Measurements from ENCODE around the gene EPHA4. TPM values are rescaled to one million over a fixed set of nuclear protein-coding genes. Genes with fewer than 3 reads are reported as not detected.
A peak's percentile ranks its signal among the peaks of the same experiment; 100 is the strongest.

The EPHA4 gene
- total and polyA plus RNA-seq, 9 donors, result 11.3 to 39.3 (median 24.9) TPM

DNA sequence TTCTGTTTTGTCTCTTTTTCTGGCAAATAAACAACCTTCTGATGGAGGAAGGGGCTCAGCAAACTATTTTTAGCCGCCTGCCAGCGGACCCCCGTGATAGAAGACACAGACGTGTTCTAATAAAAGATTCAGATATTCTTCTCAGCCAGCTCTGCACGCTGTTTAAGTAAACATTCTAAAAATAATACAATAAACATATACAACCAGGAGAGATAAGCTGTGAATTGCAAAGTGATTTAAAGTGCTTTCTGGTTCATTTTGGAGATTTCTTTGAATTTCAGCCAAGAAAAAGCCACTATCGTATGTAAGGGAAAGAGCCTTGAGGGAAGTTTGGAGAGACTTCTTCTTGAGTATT is 201.3 kb downstream of the EPHA4 start:
- H3K4me1 ChIP-seq (ENCODE audit: insufficient read depth), result peaks cover 6% of the 10 kb centered on the region
- no peaks in the 10 kb centered on the region for H3K27me3 ChIP-seq
- 3 to 10% (median 5%) methylated on average over 6 of the region's 6 CpGs for WGBS, 3 donors
- intact Hi-C loops (cut with DNase I), result no loop called here
- no peak overlapping the region for H3K4me3 ChIP-seq
- no peaks in the 10 kb centered on the region for H3K36me3 ChIP-seq
- TF ChIP-seq POLR2A (IDR thresholded peaks at IDR 0.05) (no peak), EP300 (IDR thresholded peaks at IDR 0.05) (no peak)
- TF ChIP-seq, protein P1, sequence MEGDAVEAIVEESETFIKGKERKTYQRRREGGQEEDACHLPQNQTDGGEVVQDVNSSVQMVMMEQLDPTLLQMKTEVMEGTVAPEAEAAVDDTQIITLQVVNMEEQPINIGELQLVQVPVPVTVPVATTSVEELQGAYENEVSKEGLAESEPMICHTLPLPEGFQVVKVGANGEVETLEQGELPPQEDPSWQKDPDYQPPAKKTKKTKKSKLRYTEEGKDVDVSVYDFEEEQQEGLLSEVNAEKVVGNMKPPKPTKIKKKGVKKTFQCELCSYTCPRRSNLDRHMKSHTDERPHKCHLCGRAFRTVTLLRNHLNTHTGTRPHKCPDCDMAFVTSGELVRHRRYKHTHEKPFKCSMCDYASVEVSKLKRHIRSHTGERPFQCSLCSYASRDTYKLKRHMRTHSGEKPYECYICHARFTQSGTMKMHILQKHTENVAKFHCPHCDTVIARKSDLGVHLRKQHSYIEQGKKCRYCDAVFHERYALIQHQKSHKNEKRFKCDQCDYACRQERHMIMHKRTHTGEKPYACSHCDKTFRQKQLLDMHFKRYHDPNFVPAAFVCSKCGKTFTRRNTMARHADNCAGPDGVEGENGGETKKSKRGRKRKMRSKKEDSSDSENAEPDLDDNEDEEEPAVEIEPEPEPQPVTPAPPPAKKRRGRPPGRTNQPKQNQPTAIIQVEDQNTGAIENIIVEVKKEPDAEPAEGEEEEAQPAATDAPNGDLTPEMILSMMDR (IDR thresholded peaks at IDR 0.05), result no peak
- no peak for DNase-seq
- peak overlapping the region in 1 of 2 donors; percentile 18 for H3K27ac ChIP-seq
- H3K9me3 ChIP-seq, result no peaks in the 10 kb centered on the region

- intact Hi-C loops (cut with DNase I), result no loop called here
These were observed 201.8 kb downstream of the EPHA4 start for GRCh38 chr2:221370076-221370856.

More at GRCh38 chr2:221370076-221370856, 201.8 kb downstream of the EPHA4 start:
- H3K4me1 ChIP-seq (ENCODE audit: insufficient read depth), result peaks cover 6% of the 10 kb centered on the region
- H3K9me3 ChIP-seq, result no peaks in the 10 kb centered on the region
- no peak for DNase-seq
- no peaks in the 10 kb centered on the region for H3K36me3 ChIP-seq
- H3K27ac ChIP-seq, result peak overlapping the region in 1 of 2 donors; percentile 18
- WGBS, 3 donors, result 16 to 28% (median 20%) methylated on average over 9 of the region's 9 CpGs
- no peak for TF ChIP-seq POLR2A (IDR thresholded peaks at IDR 0.05)
- TF ChIP-seq, protein P1 (IDR thresholded peaks at IDR 0.05), result no peak
- no peak for TF ChIP-seq EP300 (IDR thresholded peaks at IDR 0.05)
- no peak overlapping the region for H3K4me3 ChIP-seq
- no peaks in the 10 kb centered on the region for H3K27me3 ChIP-seq

Data from ovary (tissue), 9 donors.